SW 1271 (cell line): ENCODE results near the gene NXN.
"Not testable (repeated sequence)": the region's sequence is repeated elsewhere in the genome, so short reads cannot be mapped to it uniquely, and the experiment has no call there.

Source experiments
- DNase-seq, 2 experiments: peaks; one replicate each; lab custom pipeline; 2025; lab: John Stamatoyannopoulos, UW

NXN gene

GRCh38 chr17:1006054-1006453 lies 26.5 kb upstream of the NXN start:
- no peak for DNase-seq

- no peak for DNase-seq
These were observed 25.9 kb upstream of the NXN start for GRCh38 chr17:1005361-1005946.

DNA sequence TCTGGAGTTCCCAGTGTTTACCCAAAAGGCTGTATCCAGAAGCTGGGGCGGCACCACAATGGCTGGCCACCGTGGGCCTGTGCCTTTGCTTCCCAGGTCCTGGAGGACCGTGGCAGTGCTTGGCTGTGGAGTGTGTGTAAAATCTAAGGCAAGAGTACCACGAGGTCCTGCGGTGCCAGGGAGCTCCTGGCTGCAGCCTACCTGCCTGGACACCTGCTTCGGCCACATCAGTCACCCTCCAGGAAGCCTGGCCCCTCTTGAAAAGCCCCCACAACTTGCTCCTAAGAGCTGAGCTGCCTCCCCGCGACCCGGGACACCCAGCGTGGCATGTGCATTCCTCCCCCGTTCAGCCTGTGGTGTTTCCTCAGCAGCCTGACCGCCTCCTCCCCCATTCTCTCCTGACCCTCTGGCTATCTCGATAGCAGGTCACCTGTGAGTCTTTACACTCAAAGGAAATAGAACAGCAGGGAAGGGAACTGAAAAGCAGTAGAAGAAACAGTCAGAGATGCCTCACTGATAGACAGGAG lies 25.3 kb upstream of the NXN start:
- no peak for DNase-seq

DNA sequence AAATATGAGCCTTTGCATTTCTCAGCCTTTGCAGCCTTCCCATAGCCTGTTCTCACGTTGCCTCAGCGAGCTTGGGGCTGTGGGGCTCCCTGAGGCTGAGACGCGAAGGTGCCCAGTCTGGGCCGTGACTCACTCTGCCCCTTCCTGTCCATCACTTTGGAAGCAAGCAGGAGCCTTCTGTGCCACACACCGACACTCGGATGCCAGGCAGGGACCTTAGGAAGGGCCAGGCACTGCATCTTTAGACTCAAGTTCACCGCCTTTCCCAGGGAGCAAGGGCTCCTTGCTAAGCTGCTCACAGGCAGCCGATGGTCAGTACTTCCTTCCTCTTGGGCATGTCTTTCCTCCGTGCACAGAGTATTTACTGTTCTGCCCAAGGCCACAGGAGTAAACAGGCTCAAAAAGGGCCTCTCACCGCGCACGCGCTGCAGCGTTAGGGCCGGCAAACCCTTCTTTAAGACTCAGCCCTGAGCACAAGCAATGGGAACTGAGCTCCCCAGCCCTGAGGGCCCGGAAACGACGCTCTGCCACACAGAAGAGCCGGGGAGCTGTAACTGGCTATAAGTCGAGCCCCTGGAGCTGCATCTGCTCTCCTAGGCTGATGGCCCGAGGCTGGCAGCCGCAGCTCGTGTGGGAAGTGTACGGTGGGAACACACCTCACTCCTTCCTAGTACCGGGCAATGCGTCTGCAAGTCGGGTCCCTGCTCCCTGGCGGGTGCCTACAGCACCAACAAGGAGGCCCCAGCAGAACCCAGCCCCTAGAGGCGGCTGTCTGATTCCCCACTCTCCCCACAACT lies 24.6 kb upstream of the NXN start:
- no peak for DNase-seq

DNA sequence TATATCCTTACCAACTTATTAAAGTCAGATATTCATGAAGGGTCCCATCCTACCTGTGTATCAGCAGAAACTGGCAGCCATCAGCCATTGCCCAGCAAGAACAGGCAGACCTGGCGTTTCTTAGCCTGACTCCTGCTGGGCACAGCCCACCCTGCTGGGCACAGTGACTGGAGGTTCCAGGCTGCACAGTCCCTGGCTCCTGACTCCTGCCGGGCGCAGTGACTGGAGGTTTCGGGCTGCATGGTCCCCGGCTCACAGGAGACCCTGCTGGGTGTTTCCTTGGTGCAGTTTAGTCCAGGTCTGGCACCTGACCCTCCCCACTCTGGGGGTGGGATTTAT lies 24.0 kb upstream of the NXN start:
- no peak for DNase-seq

DNA sequence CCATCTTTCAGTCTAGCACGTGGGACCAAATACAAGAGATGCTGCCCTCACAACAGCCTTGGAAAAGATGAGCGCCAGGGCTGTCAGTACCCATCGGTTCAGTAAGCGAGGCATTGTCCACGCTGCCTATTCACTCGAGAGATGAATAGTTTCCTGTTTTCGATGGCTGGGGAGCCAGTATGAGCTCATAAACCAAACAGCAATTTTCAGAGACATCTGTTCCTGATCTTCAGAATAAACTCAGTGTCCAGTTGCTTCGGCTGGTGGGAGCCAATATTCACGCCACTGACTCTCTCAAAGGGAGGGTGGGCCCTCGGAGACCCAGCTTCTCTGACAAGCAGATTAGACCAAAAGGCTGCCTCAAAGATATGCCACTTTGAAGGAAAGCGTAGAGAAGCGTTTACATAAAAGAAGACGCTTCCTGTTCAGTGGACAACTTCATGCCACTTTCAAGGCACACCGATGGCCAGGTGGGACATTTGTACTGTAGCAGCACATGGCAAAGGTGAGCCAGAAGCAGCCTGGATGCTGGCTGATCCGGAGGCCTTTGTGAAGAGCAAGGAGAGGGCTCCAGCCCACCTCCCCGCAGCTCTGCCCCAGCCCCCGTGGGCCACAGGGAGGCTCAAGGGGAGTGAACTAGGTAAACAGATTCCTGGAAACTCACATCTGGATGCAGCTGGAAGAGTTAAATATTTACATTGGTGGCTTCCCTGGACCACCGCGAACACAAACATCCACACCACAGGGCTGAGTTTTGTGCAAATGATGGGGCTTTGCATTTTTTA lies 23.4 kb upstream of the NXN start:
- DNase-seq, result no peak

DNA sequence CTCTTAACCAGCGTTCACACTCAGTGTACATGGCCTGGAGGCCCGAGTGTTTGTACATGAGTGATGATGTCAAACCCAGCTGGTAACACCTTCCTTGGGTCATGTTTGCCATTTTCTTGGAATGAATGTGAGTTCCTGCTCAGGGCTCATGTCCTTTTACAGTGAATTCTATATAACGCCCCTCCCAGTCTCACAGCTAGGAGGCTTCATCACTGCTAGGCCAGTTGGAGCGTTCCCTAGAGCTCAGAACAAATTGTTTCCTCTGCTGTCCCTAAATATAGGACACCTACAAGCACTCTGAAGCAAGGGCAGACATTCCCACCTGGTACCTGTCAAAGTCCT lies 22.8 kb upstream of the NXN start:
- DNase-seq, result no peak

- DNase-seq, result no peak
These were observed 22.2 kb upstream of the NXN start for GRCh38 chr17:1001640-1002411.

DNA sequence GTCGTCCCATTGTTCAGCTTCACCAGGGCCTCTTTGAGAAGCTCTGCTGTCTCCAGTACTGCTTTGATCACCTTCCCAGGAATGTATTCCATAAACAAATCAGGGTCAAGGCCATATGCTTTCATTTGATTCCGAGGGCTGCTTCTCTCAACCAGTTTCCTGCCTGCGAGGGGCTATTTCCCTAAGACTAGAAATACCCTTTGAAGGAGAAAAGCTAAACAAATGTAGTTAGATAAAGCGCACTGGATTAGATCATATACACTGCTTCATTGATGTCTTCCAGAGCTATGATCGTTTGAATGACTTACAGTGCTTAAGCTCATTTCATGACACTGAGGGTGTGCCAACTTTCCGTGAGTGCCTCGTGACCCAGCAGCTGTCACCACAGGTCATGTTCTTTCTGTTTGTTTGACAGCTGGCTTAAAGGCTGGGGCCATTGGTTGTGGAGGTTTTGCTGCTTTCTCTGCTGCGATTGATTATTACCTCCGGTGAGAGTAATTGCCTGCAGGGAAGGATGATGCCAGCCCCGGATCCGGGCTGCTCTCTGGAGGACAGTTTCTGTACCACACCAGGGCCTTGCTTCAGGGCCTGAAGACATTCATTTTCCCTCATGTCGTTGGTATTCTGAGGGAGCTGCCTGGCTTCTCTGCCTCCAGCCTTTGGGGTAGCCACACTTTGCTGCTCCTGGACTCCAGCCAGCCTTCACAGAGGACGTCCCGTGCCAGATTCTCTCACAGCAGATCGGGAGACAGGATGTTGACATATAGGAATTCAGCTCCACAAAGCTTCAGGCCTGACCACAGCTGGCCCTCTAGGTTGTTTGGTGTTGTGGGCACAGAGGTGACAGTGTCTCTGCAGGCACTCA lies 21.3 kb upstream of the NXN start:
- DNase-seq, result no peak

DNA sequence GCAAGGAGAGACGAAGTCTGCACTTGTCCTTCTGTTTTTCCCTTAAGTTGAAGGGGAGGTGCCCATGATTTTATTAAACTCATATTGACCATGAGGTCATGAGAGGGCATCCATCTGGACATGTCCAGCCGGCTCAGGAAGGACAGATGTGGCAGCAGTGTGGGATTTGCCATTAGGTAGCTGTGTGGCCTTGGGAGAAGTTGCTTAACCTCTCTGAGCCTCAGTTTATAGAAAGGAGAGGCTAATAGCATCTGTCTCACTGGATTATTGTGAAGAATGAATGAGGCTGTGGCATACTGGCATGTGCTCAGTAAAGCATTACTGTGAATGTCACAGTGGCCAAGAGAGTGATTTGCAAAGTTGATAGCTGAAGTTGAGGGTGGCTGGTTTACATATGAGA lies 18.5 kb upstream of the NXN start:
- DNase-seq, result no peak

DNA sequence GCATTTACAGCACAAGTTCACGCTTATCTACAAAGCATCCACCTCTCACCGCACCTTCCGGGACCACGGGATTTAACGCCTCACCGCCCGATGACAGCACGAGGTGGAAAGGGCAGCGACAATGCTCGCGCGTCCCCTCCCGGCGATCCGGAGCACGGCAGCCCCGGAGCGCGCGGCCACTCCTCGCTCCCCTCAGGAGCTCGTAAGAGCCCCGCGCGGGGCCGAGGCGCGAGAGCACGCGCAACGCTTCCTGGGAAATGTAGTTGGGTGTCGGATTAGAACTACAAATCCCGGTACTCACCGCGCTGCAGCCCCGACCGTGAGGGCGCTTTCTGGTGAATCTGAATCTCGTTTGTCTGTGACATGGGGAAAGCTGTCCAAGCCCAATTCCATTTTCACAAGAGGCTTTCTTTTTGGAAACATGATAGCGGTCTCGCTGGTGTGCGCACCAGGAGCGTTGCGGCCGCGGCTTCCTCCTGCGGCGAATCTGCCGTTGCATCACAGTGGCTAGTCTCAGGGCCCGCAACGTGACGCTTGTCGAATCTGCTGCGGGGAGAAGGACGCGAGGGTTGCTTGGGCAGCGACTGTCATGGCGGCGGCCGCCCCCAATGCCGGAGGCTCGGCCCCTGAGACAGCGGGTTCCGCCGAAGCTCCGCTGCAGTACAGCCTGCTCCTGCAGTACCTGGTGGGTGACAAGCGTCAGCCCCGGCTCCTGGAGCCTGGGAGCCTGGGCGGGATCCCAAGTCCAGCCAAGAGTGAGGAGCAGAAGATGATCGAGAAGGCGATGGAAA lies 17.2 kb upstream of the NXN start, which contains the start of gene TIMM22:
Gene TIMM22, plus strand, starts transcription at position 576 of the 791 bp plus-strand sequence. Its CDS starts 14 bp downstream, at position 590.
- peak; percentile 78 to 95 for DNase-seq

GRCh38 chr17:995324-995723 lies 15.7 kb upstream of the NXN start:
- DNase-seq, result not testable (repeated sequence)

- DNase-seq, result no peak
These were observed 13.4 kb upstream of the NXN start for GRCh38 chr17:992933-993332.

DNA sequence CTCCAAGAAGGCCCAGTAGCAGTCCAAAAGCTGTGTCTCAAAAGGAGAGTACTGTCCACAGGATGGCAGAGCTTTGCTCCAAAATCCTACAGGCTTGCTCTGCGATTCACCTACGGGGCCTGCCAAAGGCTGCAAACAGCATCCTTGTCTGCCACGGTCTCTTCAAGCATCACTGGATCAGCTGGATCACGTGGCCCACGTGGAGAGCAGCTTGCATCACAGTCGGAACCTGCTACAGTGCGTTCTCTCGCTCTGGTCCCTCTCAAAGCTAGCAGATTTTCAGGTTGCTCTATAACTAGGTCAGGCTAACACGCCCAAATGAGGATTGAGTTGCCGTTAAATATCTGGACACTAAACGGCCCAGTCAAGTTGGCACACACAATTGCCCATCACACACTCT lies 9.0 kb upstream of the NXN start:
- DNase-seq, result no peak

DNA sequence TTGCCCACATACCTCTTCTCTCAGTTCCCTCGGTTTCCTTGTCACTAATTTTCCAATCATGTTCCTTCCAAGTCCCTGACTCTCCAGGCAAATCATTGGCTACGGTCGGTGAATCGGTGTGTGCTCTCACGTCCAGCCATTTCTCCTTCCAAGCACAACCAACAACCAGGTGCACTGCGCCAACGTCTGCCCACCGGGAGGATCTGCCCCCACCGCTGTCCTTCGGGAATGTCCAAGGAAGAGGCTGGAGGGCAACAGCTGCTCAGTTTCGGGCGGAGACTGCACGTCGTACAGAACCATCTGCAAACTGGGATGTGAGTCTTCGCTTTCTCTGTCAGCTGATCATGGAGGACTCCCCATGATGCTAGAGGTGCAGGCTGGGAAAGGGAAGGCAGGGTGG lies 8.4 kb upstream of the NXN start:
- DNase-seq, result no peak

DNA sequence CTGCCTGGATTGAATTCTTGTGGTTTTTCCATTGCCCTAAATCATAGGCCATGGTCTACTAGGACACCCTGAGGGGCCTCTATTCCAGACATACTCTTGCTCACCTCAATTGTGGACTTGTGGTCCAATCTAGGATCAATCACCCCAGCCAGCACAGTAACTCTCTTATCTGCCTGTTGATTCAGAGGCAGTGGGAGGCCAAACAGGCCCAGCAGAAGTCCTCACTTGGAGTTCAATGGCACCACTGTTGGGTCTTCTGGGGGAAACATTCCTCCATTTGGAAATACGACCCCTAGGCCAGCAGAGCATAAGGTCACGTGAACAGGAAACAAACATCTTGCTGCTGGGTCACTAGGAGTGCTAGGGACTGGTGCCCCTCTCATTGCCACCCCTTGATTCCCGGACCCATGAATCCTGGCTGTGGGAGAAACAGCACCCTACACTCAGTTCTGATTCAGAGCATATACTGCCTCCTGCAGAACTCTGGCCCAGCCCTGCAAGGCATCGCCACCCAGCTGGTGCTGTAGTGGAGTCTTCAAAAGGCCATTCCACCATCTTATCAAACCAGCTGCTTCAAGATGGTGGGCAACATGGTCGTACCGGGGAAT lies 6.8 kb upstream of the NXN start:
- no peak for DNase-seq

GRCh38 chr17:983921-984320 lies 4.3 kb upstream of the NXN start:
- no peak for DNase-seq

DNA sequence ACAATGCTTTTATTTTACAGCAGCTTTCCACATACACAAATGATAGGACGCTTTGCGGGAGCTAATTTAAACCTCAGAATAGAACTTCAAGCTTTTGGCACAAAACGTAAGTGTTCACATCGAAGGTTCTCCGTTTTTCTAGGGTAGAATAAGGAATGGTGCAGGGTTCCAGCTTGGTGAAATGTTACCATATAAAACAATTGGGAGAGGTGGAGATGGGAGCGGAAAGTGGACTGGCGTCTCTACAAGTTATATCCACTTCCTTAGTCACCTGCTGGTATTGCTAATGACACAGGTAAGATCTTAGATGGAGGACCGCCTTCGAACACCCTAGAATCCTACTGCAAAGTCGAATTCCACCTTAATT lies 1.7 kb upstream of the NXN start:
- DNase-seq, result no peak

DNA sequence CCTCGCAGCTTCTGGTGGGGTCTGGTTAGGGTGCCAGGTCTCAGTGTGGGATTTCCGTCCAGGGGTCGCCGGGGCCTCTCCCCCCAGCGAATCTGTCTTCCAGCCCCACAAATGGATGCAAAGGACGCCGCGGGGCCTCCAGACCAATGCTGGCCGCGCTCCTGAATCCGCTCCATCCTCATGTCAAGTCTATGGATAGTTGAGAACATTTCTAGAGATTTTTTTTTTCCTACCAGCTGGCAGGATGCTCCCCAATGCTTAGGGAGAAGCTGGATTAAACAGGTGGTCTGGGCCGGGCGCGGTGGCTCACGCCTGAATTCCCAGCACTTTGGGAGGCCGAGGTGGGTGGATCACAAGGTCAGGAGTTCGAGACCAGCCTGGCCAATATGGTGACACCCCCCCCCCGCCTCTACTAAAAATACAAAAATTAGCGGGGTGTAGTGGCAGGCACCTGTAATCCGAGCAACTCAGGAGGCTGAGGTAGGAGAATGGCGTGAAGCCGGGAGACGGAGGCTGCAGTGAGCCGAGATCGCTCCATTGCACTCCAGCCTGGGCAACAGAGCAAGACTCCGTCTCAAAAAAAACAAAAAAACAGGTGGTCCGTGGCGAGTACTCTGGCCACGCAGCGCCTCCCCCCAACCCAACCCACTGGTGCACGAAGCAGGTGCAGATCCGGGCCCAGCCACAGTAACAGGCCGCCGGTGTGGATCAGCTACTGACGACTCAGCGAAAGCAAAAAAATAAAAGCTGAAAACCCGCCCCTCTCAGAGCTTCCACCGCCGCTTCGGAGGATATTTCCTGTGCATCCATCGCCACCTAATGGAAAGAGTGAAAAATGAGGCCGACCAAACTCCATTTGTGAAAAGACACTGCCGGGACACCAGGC lies 1.1 kb upstream of the NXN start:
- peak; percentile 59 to 83 for DNase-seq
